HL-60 (cell line): ENCODE results near the gene MAPK9.

Experiments used
- DNase-seq, 2 experiments: peaks; one replicate each; pipeline ENCODE4 v3.0.0-alpha.2; 2010 to 2020; ENCODE audit warnings: low read depth in 1 of 2, low spot score in 1 of 2
- H3K27ac ChIP-seq: fragments of 250-450 bp; sonication (Bioruptor Pico); replicated peaks from 2 replicates; pipeline ENCODE4 v1.5.1; 2020; ENCODE audit warnings: mild to moderate bottlenecking, moderate library complexity
- H3K27me3 ChIP-seq: fragments of 250-450 bp; sonication (Bioruptor Pico); 2 replicates; pipeline ENCODE4 v1.5.1; 2021; ENCODE audit warnings: mild to moderate bottlenecking, moderate library complexity; ENCODE audit not compliant: insufficient read depth, poor library complexity, severe bottlenecking
- H3K4me3 ChIP-seq: replicated peaks from 2 replicates; pipeline ENCODE4 v1.5.1; 2011; ENCODE audit warnings: mild to moderate bottlenecking, control low read depth, low read length; ENCODE audit not compliant: insufficient read depth
- CTCF ChIP-seq: IDR thresholded peaks from one replicate; pipeline ENCODE4 v1.5.1; 2011; ENCODE audit warnings: low read length, control low read depth, inconsistent platforms; ENCODE audit not compliant: insufficient read depth
- GABPA ChIP-seq: IDR thresholded peaks from 2 replicates; pipeline ENCODE4 v1.6.1; 2012; ENCODE audit warnings: low read depth
- POLR2AphosphoS5 ChIP-seq: IDR thresholded peaks from 2 replicates; pipeline ENCODE4 v1.6.1; 2012; ENCODE audit warnings: low read depth
- SPI1 ChIP-seq: IDR thresholded peaks from 2 replicates; pipeline ENCODE4 v1.6.1; 2012; ENCODE audit warnings: low read depth, mild to moderate bottlenecking, borderline replicate concordance
- TF ChIP-seq, protein P1 (sequence below): IDR thresholded peaks from 2 replicates; pipeline ENCODE4 v1.6.1; 2012; ENCODE audit warnings: low read depth; ENCODE audit not compliant: insufficient replicate concordance

The MAPK9 gene

GRCh38 chr5:180289433-180289832 is 2.5 kb downstream of the MAPK9 start:
- no peak for DNase-seq
- Histone ChIP-seq H3K27ac (no peak overlapping the region), H3K4me3 (no peak overlapping the region), H3K27me3 (no peaks in the 10 kb centered on the region)
- no peak for TF ChIP-seq GABPA
- TF ChIP-seq, protein P1, sequence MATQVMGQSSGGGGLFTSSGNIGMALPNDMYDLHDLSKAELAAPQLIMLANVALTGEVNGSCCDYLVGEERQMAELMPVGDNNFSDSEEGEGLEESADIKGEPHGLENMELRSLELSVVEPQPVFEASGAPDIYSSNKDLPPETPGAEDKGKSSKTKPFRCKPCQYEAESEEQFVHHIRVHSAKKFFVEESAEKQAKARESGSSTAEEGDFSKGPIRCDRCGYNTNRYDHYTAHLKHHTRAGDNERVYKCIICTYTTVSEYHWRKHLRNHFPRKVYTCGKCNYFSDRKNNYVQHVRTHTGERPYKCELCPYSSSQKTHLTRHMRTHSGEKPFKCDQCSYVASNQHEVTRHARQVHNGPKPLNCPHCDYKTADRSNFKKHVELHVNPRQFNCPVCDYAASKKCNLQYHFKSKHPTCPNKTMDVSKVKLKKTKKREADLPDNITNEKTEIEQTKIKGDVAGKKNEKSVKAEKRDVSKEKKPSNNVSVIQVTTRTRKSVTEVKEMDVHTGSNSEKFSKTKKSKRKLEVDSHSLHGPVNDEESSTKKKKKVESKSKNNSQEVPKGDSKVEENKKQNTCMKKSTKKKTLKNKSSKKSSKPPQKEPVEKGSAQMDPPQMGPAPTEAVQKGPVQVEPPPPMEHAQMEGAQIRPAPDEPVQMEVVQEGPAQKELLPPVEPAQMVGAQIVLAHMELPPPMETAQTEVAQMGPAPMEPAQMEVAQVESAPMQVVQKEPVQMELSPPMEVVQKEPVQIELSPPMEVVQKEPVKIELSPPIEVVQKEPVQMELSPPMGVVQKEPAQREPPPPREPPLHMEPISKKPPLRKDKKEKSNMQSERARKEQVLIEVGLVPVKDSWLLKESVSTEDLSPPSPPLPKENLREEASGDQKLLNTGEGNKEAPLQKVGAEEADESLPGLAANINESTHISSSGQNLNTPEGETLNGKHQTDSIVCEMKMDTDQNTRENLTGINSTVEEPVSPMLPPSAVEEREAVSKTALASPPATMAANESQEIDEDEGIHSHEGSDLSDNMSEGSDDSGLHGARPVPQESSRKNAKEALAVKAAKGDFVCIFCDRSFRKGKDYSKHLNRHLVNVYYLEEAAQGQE, result no peak
- no peak for TF ChIP-seq CTCF
- TF ChIP-seq SPI1, result no peak
- TF ChIP-seq POLR2AphosphoS5, result no peak

- no peak for DNase-seq
- TF ChIP-seq CTCF (no peak), SPI1 (no peak), GABPA (no peak), POLR2AphosphoS5 (no peak)
- TF ChIP-seq, protein P1, result no peak
- Histone ChIP-seq H3K27me3 (no peaks in the 10 kb centered on the region), H3K27ac (no peak overlapping the region), H3K4me3 (no peak overlapping the region)
These were observed 4.0 kb downstream of the MAPK9 start for GRCh38 chr5:180287868-180288267.

DNA sequence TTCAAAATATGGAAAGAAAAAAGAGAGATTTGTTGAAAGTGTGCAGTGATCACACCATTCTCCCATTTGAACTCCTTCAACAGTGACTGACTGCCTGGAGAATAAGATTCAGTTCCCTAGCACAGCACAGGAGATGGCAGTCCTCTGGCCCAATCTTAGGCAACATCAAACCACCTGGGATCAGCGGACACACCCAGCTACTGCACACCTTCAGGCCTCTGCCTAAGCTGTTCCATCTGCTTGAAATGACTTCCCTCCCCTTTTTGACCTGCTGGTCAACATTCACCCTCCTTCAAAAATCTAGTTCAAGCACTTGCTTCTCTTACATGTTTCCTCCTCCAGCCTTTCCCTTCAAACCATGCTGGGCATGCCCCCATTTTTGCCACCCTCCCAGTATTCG is 4.5 kb downstream of the MAPK9 start:
- Histone ChIP-seq H3K4me3 (no peak overlapping the region), H3K27ac (no peak overlapping the region), H3K27me3 (no peaks in the 10 kb centered on the region)
- TF ChIP-seq SPI1 (no peak), CTCF (no peak), POLR2AphosphoS5 (no peak), GABPA (no peak)
- TF ChIP-seq, protein P1, result no peak
- no peak for DNase-seq
